Spleen (tissue), 7 donors: ENCODE data around the gene PUS10.

Source experiments
- POLR2A ChIP-seq, 3 donors: fragments of 450-650 bp; IDR thresholded peaks; one replicate each; pipeline ENCODE4 v1.5.1; 2017; ENCODE audit warnings: antibody characterized with exemption in 3 of 3, mild to moderate bottlenecking in 1 of 3
- POLR2AphosphoS5 ChIP-seq, 3 donors: sonication (generic); formaldehyde crosslinking; IDR thresholded peaks; one replicate each; pipeline ENCODE4 v1.5.1; 2017; ENCODE audit warnings: antibody characterized with exemption in 3 of 3
- TF ChIP-seq, protein P1 (sequence below), 11 experiments: fragments of 200-600 bp in 7 of 11; fragments of 450-650 bp in 4 of 11; sonication (generic) in 4 of 11; IDR thresholded peaks in 8 of 11; conservative IDR thresholded peaks in 3 of 11; 1 replicate in 7 of 11; 2 replicates in 4 of 11; pipeline versions ENCODE4 v1.4.0 to v1.8.0; 2016 to 2021; ENCODE audit warnings: antibody characterized with exemption in 11 of 11, inconsistent platforms in 4 of 11, mild to moderate bottlenecking in 1 of 11
- donor health status: DM: no; HTN: no; CAD: no; lungs with moderate emphysema.
- donor health status: DM: no; HTN: no; CAD: no.
- donor health status: DM: no; HTN: no; CAD: no.

DNA sequence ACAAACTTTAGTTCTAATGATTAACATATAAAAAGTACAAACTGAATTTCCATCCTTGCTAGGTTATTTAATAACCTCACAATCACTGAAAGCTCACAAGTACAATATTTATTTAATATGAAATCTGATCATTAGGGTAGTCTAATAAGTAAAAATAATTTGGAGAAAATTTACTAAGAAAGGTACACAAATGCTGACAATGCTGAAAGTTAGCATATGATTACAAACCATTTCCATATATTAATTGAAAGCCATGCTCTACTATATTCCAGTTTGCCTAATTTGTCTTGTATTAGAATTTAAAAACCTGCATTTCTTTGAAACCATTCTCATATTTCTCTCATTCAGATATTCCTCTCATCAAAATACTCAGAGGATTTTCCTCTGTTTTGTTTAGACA, 8.7 kb downstream of the PUS10 start:
- TF ChIP-seq, protein P1, sequence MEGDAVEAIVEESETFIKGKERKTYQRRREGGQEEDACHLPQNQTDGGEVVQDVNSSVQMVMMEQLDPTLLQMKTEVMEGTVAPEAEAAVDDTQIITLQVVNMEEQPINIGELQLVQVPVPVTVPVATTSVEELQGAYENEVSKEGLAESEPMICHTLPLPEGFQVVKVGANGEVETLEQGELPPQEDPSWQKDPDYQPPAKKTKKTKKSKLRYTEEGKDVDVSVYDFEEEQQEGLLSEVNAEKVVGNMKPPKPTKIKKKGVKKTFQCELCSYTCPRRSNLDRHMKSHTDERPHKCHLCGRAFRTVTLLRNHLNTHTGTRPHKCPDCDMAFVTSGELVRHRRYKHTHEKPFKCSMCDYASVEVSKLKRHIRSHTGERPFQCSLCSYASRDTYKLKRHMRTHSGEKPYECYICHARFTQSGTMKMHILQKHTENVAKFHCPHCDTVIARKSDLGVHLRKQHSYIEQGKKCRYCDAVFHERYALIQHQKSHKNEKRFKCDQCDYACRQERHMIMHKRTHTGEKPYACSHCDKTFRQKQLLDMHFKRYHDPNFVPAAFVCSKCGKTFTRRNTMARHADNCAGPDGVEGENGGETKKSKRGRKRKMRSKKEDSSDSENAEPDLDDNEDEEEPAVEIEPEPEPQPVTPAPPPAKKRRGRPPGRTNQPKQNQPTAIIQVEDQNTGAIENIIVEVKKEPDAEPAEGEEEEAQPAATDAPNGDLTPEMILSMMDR (IDR thresholded peaks at IDR 0.05 in 8 of 11, conservative IDR thresholded peaks at IDR 0.05 in 3 of 11) = no peak
- TF ChIP-seq POLR2A (IDR thresholded peaks at IDR 0.05) = no peak
- TF ChIP-seq POLR2AphosphoS5 (IDR thresholded peaks at IDR 0.05) = no peak
